Activated CD4-positive, alpha-beta T cell treated with anti-CD3 and anti-CD28 coated beads, Interleukin-2, amount 50 U/mL, for 4 hours (primary cell): ENCODE results near the gene NR1H4.
"Not testable (repeated sequence)": the region's sequence is repeated elsewhere in the genome, so short reads cannot be mapped to it uniquely, and the experiment has no call there.

Experiments used
- DNase-seq, 2 experiments: peaks; one replicate each; pipeline ENCODE4 v3.0.0-alpha.2; 2020

NR1H4 gene

GRCh38 chr12:100518376-100518775 lies 44.7 kb downstream of the NR1H4 start:
- DNase-seq = no peak

GRCh38 chr12:100520048-100520769 lies 46.5 kb downstream of the NR1H4 start:
- DNase-seq = no peak

GRCh38 chr12:100521958-100522357 lies 48.3 kb downstream of the NR1H4 start:
- no peak for DNase-seq

GRCh38 chr12:100528034-100528433 lies 54.4 kb downstream of the NR1H4 start:
- no peak for DNase-seq

- no peak for DNase-seq
Measured at GRCh38 chr12:100528471-100529127, 54.9 kb downstream of the NR1H4 start.

GRCh38 chr12:100529756-100530350 lies 56.2 kb downstream of the NR1H4 start:
- DNase-seq = no peak

GRCh38 chr12:100533376-100533775 lies 59.7 kb downstream of the NR1H4 start:
- DNase-seq = no peak

GRCh38 chr12:100534625-100535227 lies 61.1 kb downstream of the NR1H4 start:
- DNase-seq = no peak

- DNase-seq = no peak
Measured at GRCh38 chr12:100539202-100539601, 65.5 kb downstream of the NR1H4 start.

GRCh38 chr12:100544165-100544564 lies 70.5 kb downstream of the NR1H4 start:
- no peak for DNase-seq

GRCh38 chr12:100545092-100545491 lies 71.4 kb downstream of the NR1H4 start:
- DNase-seq = no peak

GRCh38 chr12:100553936-100554335 lies 80.3 kb downstream of the NR1H4 start:
- no peak for DNase-seq

- no peak for DNase-seq
Measured at GRCh38 chr12:100554608-100555077, 81.0 kb downstream of the NR1H4 start.

GRCh38 chr12:100555722-100556121 lies 82.1 kb downstream of the NR1H4 start:
- no peak for DNase-seq

GRCh38 chr12:100557357-100557756 lies 83.7 kb downstream of the NR1H4 start:
- DNase-seq = no peak

- DNase-seq = not testable (repeated sequence)
Measured at GRCh38 chr12:100559261-100559660, 85.6 kb downstream of the NR1H4 start.

- DNase-seq = no peak
Measured at GRCh38 chr12:100564090-100564489, 90.4 kb downstream of the NR1H4 start.

GRCh38 chr12:100564905-100565467 lies 91.3 kb downstream of the NR1H4 start:
- DNase-seq = no peak

- DNase-seq = no peak
Measured at GRCh38 chr12:100565987-100566545, 92.4 kb downstream of the NR1H4 start.

- no peak for DNase-seq
Measured at GRCh38 chr12:100566887-100567637, 93.4 kb downstream of the NR1H4 start.

- no peak for DNase-seq
Measured at GRCh38 chr12:100567945-100568344, 94.3 kb downstream of the NR1H4 start.

- DNase-seq = no peak
Measured at GRCh38 chr12:100572184-100572583, 98.5 kb downstream of the NR1H4 start.
